ENCODE results near the gene ZRANB3.
A peak's percentile ranks its signal among the peaks of the same experiment; 100 is the strongest.
"Not testable (repeated sequence)": the region's sequence is repeated elsewhere in the genome, so short reads cannot be mapped to it uniquely, and the experiment has no call there.

Gene ZRANB3

DNA sequence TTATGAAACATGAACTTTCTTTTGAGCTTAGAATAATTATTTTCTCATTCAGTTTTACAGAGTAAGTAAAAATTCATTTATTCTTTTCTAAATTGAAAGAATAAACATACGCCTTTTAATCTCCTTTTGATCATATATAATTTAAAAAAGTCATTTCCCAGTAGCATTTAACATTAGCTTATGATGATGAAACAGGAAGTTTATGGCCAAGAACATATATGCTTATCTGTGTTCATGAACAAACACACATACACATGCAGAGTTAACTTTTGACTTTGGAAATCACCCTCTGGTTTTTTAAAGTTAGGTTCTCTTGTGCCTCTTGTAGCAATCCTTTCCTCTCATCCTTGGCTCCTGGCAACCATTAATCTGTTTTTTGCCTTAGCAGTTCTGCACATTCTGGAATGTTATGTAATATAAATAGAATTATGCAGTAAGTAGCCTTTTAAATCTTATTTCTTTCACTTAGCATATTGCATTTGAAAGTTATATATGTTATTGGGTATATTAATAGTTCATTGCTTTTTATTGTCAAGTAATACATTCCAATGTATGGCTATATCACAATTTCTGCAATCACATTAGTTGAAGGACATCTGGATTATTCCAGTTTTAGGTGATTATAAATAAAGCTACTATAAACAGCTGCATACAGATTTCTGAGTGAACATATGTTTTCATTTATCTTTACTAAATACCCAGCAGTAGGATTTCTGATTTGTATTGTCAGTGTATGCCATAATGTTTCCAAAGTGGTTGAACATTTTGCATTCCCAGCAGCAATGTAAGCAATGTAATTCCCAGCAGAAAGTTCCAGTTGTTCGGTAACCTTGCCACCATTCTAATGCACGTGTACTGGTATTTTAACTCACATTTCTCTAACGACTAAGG is 210.3 kb downstream of the ZRANB3 start:
- DNase-seq (ENCODE audit: low read depth): no peak

DNA sequence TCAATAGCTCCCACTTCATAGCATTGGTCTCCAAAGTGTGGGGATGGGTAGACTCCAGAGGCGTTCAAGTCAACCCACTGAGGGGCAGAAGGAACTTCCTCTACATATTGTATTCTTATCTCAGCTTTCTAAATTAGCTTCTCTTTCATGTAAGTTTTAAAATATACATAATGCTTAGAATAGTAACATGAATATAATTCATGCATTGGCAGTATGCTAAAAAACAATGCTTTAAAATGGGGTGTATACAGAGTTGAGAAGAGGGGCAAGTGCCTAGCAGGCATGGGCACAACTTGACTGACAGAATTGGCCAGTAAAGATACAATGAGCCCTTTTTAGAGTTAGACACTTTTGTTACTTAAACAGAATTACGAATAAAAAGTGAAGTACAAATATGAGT is 212.2 kb downstream of the ZRANB3 start:
- no peak for DNase-seq (ENCODE audit: low read depth)

DNA sequence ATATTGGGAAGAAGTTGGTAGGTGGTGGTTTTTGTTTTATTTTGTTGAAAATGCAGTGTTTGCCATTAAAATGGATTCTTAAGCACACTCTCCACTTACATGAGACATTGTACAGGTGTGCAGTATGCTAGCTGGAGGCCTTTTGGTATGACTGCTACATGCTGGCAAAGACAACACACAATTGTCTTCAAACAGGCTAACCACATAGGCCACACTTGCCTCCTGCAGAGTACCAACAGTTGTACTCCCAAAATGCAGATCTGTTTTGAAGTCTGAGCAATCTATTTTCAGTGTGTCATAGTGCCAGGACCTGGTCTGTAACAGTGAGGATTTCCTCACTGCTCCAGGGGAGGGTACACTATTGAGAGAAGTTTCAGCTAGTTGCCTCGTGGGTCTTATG is 213.6 kb downstream of the ZRANB3 start:
- no peak for DNase-seq (ENCODE audit: low read depth)

DNA sequence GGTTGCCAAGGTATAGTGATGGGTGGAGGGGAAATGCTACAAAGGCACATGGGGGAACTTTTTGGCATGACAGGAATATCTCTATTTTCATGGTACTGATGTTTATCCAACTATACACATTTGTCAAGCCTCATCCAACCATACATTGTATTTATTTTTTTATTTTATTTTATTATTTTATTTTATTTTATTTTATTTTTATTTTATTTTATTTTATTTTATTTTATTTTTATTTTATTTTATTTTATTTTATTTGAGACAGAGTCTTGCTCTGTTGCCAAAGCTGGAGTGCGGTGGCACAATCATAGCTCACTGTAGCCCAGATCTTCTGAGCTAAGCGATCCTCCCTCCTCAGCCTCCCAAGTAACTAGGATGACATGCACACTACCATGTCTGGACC is 219.1 kb downstream of the ZRANB3 start:
- no peak for DNase-seq (ENCODE audit: low read depth)

DNA sequence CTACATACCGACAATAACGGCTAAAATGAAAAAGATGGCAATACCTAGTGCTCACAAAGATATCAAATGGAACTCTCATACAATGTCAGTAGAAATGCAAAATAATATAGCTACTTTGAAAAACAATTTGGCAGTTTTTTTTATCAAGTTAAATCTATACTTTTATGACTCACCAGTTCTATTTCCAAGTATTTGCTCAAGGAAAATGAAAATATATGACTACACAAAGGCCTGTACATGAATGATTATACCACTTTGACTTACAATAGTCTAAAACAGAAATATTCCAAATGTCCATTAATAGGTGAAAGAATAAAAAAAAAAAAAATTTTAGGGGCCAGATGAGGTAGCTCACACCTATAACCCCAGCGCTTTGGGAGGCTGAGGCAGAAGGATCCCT is 219.8 kb downstream of the ZRANB3 start:
- DNase-seq (ENCODE audit: low read depth): no peak

- no peak for DNase-seq (ENCODE audit: low read depth)
Measured at GRCh38 chr2:135304694-135305093, 226.3 kb downstream of the ZRANB3 start.

- DNase-seq (ENCODE audit: low read depth): no peak
Measured at GRCh38 chr2:135299658-135300244, 231.3 kb downstream of the ZRANB3 start.

DNA sequence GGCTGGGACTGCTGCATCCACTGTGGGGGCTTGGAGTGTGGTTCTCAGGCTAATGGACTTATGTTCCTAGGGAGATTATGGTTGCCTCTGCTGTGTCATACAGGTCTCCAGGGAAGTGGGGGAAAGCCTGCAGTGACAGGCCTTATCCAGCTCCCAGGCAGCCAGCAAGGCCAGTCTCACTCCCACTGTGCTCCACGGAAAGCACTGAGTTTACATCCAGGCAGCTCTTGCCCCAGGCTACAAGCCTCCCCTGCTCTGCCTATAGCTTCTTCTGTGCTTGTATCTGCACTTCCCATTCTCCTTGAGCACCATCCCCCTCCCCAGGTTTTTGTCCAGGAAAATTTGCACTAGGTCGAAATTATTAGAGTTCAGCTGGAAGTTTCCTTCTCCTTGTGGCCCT is 231.9 kb downstream of the ZRANB3 start:
- DNase-seq (ENCODE audit: low read depth): no peak

- not testable (repeated sequence) for DNase-seq (ENCODE audit: low read depth)
Measured at GRCh38 chr2:135287121-135287520, 243.9 kb downstream of the ZRANB3 start.

- no peak for DNase-seq (ENCODE audit: low read depth)
Measured at GRCh38 chr2:135285391-135285790, 245.6 kb downstream of the ZRANB3 start.

DNA sequence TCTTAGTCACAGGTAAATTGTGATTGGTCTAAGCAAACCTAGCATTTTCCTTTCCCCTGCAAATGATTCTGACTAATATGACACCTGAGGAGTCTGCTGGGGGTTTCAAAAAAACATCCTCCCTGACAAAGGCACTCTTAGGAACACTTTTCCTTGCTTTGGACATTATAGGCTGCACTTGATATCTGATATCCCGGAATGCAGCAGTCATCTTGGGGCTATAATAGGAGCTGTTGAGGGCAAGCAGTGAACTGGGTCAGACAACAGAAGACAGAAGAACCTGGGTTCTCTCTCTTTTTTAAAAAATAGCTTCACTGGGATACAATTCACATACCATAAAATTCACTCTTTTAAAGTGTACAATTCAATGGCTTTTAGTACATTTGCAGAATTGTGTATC is 249.6 kb downstream of the ZRANB3 start:
- no peak for DNase-seq (ENCODE audit: low read depth)

DNA sequence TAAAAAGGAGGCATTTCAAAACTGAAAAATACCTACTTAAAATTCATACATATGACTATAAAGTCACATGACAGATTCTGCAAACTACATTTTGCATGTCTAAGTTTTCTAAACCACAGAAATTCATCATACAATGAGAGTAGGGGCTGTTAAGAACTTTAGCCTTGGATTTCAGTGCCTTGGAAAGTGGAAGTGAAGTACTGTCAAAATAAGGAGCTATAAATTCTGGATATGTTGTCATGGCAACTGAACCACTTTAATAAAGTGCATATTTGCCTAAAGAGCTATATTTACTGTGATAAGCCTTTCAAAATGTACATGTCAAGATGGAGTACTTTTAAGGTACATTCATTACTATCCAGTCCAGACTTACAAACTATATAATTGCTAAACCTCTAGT is 251.8 kb downstream of the ZRANB3 start:
- no peak for DNase-seq (ENCODE audit: low read depth)

DNA sequence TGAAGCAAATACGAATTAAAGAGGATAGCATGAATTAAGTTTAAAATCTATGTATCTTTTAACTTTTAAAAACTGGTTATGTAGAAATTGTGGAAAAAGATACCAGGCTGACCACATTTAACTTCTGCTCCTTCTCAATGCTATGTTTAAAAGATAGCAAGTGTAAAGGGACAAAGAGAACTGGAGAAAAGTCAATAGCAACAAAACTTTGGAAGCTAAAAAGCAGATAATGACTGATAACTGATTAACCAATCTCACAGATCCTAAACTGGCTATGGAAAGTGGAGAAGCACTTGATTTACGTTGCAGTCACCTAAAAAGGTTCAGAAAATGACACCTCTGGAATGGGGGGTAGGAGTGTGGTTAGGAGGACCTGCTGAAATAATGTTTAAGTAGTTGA is 254.5 kb downstream of the ZRANB3 start:
- DNase-seq (ENCODE audit: low read depth): no peak

DNA sequence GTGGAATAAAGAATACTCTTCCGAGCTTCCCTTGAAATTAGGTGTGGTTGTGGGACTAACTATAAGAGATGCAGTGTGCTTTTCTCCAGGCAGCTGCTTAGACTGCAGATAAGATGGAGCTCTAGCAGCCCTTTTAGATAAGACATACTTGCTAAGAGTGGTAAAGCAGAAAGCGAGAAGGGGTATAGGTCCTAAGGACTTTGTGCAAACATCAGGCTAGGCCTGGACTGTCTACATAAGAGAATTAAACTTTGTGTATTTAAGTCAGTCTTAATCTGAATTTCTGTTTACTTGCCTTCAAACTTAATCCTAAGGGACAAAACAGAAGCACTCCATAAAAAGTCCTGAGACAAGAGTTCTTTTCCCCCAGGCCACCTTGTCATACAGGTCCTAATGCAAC is 260.0 kb downstream of the ZRANB3 start:
- DNase-seq (ENCODE audit: low read depth): no peak

GRCh38 chr2:135265960-135266490 is 265.0 kb downstream of the ZRANB3 start:
- DNase-seq (ENCODE audit: low read depth): no peak

- no peak for DNase-seq (ENCODE audit: low read depth)
Measured at GRCh38 chr2:135259123-135259522, 271.9 kb downstream of the ZRANB3 start.

GRCh38 chr2:135258193-135258592 is 272.8 kb downstream of the ZRANB3 start:
- no peak for DNase-seq (ENCODE audit: low read depth)

DNA sequence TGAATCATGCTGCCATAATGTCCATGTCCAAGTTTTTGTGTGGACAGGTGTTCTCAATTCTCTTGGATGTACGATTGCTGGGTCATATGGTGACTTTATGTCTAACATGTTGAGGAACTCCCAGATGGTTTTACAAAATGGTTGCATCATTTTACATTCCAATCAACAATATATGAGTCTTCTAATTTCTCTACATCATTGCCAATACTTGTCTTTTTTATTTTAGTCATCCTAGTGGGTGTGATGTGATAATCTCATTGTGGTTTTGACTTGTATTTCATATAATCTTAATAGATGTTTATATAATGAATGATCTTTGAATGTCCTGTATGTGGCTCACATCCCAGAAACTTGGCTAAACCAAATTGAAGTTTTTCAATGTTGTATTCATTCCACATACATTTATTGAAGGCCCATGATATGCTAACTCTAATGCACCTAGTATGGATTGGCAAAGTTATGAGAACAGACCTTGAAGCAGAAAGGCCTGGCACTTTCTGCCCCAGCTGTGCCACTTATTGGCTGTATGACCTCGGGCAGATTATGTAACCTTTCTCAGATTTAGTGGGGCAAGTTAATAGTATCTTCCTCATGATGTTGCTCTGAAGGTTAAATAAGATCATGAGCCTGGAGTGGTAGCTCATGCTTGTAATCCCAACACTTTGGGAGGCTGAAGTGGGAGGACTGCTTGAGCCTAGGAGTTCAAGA is 273.5 kb downstream of the ZRANB3 start:
- peak; percentile 68 for DNase-seq (ENCODE audit: low read depth)

DNA sequence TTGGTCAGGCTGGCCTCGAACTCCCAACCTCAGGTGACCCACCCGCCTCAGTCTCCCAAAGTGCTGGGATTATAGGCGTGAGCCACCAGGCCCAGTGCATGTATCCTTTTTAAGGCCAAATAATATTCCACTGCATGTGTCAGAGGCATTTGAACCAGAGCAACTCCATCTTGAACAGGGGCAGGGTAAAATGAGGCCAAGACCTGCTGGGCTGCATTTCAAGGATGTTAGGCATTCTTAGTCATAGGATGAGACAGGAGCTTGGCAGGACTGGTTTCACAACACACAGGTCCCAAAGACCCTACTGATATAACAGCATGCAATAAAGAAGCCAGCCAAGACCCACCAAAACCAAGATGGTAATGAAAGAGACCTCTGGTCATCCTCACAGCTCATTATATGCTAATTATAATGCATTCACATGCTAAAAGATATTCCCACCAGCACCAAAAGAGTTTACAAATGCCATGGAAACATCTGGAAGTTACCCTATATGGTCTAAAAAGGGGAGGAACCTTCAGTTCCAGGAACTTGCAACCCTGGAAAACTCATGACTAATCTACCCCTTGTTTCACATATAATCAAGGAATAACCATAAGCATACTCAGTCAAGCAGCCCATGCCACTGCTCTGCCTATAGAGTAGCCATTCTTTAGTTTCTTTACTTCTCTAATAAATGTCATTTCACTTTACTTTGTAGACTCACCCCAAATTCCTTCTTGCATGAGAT is 274.3 kb downstream of the ZRANB3 start:
- DNase-seq (ENCODE audit: low read depth): peak; percentile 29

DNA sequence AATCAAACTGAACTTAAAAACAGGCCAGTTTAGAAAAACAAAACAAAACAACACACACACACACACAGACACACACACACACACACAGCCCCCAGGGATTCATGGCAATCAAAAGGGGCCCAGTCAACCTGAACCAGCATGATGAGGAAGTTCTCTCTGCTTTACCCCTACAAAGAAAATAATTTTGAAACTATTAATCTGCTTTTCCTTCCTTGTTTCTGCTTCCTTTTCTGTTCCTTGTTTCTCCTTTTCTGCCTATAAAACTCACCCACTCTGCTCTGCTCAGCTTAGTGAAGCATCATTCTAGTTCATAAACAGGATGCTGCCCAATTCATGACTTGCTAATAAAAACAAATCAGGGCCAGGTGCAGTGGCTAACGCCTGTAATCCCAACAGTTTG is 275.8 kb downstream of the ZRANB3 start:
- no peak for DNase-seq (ENCODE audit: low read depth)

DNA sequence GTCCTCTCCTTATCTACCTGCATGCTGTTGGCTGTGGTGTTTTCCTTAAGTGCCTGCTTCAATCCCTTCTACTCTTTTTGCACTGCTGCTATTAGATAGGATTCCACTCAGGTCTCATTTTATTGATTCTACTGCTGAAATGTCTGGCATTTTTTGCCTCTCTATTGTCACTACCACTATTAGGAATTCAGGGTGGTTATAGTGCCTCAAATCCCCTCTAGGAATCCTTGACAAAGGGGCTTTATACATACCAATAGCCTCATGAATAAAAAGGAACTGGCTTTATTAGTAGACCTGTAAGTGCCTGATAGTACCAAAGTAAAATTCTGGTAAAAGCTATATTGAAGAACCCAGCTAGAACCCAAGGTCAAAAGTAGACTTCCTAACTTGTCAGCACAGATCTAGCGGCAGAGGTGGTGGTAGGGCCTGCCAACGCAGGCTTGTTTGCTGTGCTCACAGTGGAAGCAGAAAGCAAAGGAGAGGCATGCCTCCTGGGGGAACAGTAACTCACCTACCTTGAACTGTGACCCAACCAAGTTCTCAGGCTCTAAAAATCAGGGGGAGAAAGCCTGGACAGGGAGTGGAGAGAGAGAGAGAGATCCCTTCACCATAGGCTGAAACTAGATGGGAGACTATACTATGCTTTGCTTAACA is 278.1 kb downstream of the ZRANB3 start:
- DNase-seq (ENCODE audit: low read depth): no peak

DNA sequence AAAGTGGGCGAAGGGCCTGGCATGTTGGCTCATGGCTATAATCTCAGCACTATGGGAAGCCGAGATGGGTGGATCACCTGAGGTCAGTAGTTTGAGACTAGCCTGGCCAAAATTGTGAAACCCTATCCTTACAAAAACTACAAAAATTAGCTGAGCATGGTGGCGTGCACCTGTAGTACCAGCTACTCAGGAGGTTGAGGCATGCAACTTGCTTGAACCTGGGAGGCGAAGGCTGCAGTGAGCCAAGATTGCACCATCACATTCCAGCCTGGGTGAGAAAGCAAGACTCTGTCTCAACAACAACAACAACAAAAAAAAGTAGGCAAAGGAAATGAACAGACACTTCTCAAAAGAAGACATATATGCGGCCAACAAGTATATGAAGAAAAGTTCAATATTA is 282.4 kb downstream of the ZRANB3 start:
- DNase-seq (ENCODE audit: low read depth): no peak

All from fibroblast of the conjunctiva (primary cell).